Cardiac muscle cell (in vitro differentiated cells and primary cell): ENCODE measurements around the gene CSNK1E. TPM values are rescaled to one million over a fixed set of nuclear protein-coding genes. Genes with fewer than 3 reads are reported as not detected.
A peak's percentile ranks its signal among the peaks of the same experiment; 100 is the strongest.
"Not testable (repeated sequence)": the region's sequence is repeated elsewhere in the genome, so short reads cannot be mapped to it uniquely, and the experiment has no call there.

Source experiments
- DNase-seq, 2 donors: peaks; one replicate each; pipeline versions ENCODE4 v3.0.0 to v3.0.0-alpha.2; 2010 to 2017; ENCODE audit warnings: low read depth in 1 of 2, low spot score in 1 of 2
- H3K27ac ChIP-seq: fragments of 200-600 bp; sonication (generic); 2 replicates; pipeline ENCODE4 v1.5.1; 2016
- H3K27me3 ChIP-seq: fragments of 200-600 bp; sonication (generic); 2 replicates; pipeline ENCODE4 v1.6.0; 2016; ENCODE audit warnings: control low read depth
- H3K36me3 ChIP-seq: fragments of 200-600 bp; sonication (generic); 2 replicates; pipeline ENCODE4 v1.5.1; 2016; ENCODE audit warnings: control low read depth
- H3K4me1 ChIP-seq: fragments of 200-600 bp; sonication (generic); 2 replicates; pipeline ENCODE4 v1.8.1; 2017; ENCODE audit warnings: low read depth, mild to moderate bottlenecking, mixed run types
- H3K4me3 ChIP-seq: fragments of 200-600 bp; sonication (generic); 2 replicates; pipeline ENCODE4 v1.5.1; 2016; ENCODE audit warnings: mild to moderate bottlenecking
- H3K9me3 ChIP-seq: fragments of 200-600 bp; sonication (generic); 2 replicates; pipeline ENCODE4 v1.5.1; 2017; ENCODE audit warnings: low read depth, mild to moderate bottlenecking, control low read depth
- CTCF ChIP-seq: IDR thresholded peaks from 2 replicates; pipeline ENCODE4 v1.5.1; 2012; ENCODE audit warnings: low read depth, mild to moderate bottlenecking, low read length
- polyA plus RNA-seq: library from polyadenylated mRNA; unstranded; fragments of >200 nt; fragmentation: Nextera tagmentation; extraction: Ambion mirVana; gene quantifications from 2 replicates; pipeline ENCODE4 v1.2.1, GENCODE V29; 2016
- total RNA-seq: library from RNA; depleted of rRNA; stranded (reverse); fragments of >200 nt; gene quantifications from 2 replicates; pipeline ENCODE4 v1.2.3, GENCODE V29; 2016

The CSNK1E gene
- total and polyA plus RNA-seq, 2 experiments from 2014 or later: 179 to 262 TPM

- Histone ChIP-seq H3K27ac (peak overlapping the region; percentile 36), H3K27me3 (no peaks in the 10 kb centered on the region), H3K4me3 (no peak overlapping the region), H3K9me3 (no peaks in the 10 kb centered on the region), H3K4me1 (no peaks in the 10 kb centered on the region), H3K36me3 (no peaks in the 10 kb centered on the region)
- no peak for DNase-seq
- TF ChIP-seq CTCF: no peak
Observed at GRCh38 chr22:38347181-38347943, 30.1 kb upstream of the CSNK1E start.

- no peaks in the 10 kb centered on the region for H3K9me3 ChIP-seq
- H3K4me1 ChIP-seq: no peaks in the 10 kb centered on the region
- H3K4me3 ChIP-seq: no peak overlapping the region
- H3K27me3 ChIP-seq: no peaks in the 10 kb centered on the region
- peak overlapping the region; percentile 36 for H3K27ac ChIP-seq
- no peak for DNase-seq
- H3K36me3 ChIP-seq: no peaks in the 10 kb centered on the region
- no peak for TF ChIP-seq CTCF
Observed at GRCh38 chr22:38346506-38346905, 29.3 kb upstream of the CSNK1E start.

- no peak overlapping the region for H3K4me3 ChIP-seq
- H3K27me3 ChIP-seq: no peaks in the 10 kb centered on the region
- no peak overlapping the region for H3K27ac ChIP-seq
- H3K36me3 ChIP-seq: no peaks in the 10 kb centered on the region
- H3K9me3 ChIP-seq: no peaks in the 10 kb centered on the region
- no peak for TF ChIP-seq CTCF
- no peaks in the 10 kb centered on the region for H3K4me1 ChIP-seq
- DNase-seq: no peak
Observed at GRCh38 chr22:38345782-38346181, 28.5 kb upstream of the CSNK1E start.

- H3K9me3 ChIP-seq, DNase-seq, H3K27me3 ChIP-seq, H3K4me3 ChIP-seq, H3K4me1 ChIP-seq, H3K36me3 ChIP-seq, H3K27ac ChIP-seq: not testable (repeated sequence)
Observed at GRCh38 chr22:38339893-38340292, 22.7 kb upstream of the CSNK1E start.

- no peak for TF ChIP-seq CTCF
- Histone ChIP-seq H3K36me3 (no peaks in the 10 kb centered on the region), H3K27ac (no peak overlapping the region), H3K4me3 (no peak overlapping the region), H3K9me3 (no peaks in the 10 kb centered on the region), H3K4me1 (no peaks in the 10 kb centered on the region), H3K27me3 (no peaks in the 10 kb centered on the region)
- no peak for DNase-seq
Observed at GRCh38 chr22:38338772-38339379, 21.6 kb upstream of the CSNK1E start.

- H3K27ac ChIP-seq: no peak overlapping the region
- H3K27me3 ChIP-seq: no peaks in the 10 kb centered on the region
- H3K9me3 ChIP-seq: no peaks in the 10 kb centered on the region
- no peak for DNase-seq
- no peak for TF ChIP-seq CTCF
- H3K36me3 ChIP-seq: no peaks in the 10 kb centered on the region
- H3K4me1 ChIP-seq: no peaks in the 10 kb centered on the region
- no peak overlapping the region for H3K4me3 ChIP-seq
Observed at GRCh38 chr22:38336699-38337098, 19.5 kb upstream of the CSNK1E start.
